GM12865 (cell line): ENCODE results near the gene KRCC1.

Experiments
- DNase-seq: peaks from one replicate; pipeline ENCODE4 v3.0.0; 2010; ENCODE audit warnings: low read depth
- H3K4me3 ChIP-seq: 2 replicates; pipeline ENCODE4 v1.5.1; 2011; ENCODE audit warnings: mild to moderate bottlenecking, low read depth, low read length, control low read depth
- CTCF ChIP-seq: IDR thresholded peaks from 2 replicates; pipeline ENCODE4 v1.5.1; 2011; ENCODE audit warnings: low read length, control low read depth, low read depth, inconsistent platforms; ENCODE audit not compliant: insufficient read depth; ENCODE audit errors: missing control alignments

Gene KRCC1

GRCh38 chr2:88077080-88077479 lies 21.5 kb upstream of the KRCC1 start:
- no peak for TF ChIP-seq CTCF
- H3K4me3 ChIP-seq, result no peak overlapping the region
- DNase-seq, result no peak

- no peak for DNase-seq
- H3K4me3 ChIP-seq, result no peak overlapping the region
- TF ChIP-seq CTCF, result no peak
These were observed 19.3 kb upstream of the KRCC1 start for GRCh38 chr2:88074854-88075292.

- TF ChIP-seq CTCF, result no peak
- H3K4me3 ChIP-seq, result no peak overlapping the region
- no peak for DNase-seq
These were observed 18.6 kb upstream of the KRCC1 start for GRCh38 chr2:88074150-88074549.

- no peak for DNase-seq
- TF ChIP-seq CTCF, result no peak
- no peak overlapping the region for H3K4me3 ChIP-seq
These were observed 15.8 kb upstream of the KRCC1 start for GRCh38 chr2:88071365-88071764.

GRCh38 chr2:88070055-88070454 lies 14.5 kb upstream of the KRCC1 start:
- H3K4me3 ChIP-seq, result no peak overlapping the region
- no peak for DNase-seq
- TF ChIP-seq CTCF, result no peak

GRCh38 chr2:88069117-88069516 lies 13.5 kb upstream of the KRCC1 start:
- no peak for TF ChIP-seq CTCF
- DNase-seq, result no peak
- H3K4me3 ChIP-seq, result no peak overlapping the region

- no peak for DNase-seq
- H3K4me3 ChIP-seq, result no peak overlapping the region
- no peak for TF ChIP-seq CTCF
These were observed 12.5 kb upstream of the KRCC1 start for GRCh38 chr2:88068044-88068443.
